ENCODE results near the gene STX12. TPM values are rescaled to one million over a fixed set of nuclear protein-coding genes. Genes with fewer than 3 reads are reported as not detected.

Gene STX12
- total RNA-seq, 4 donors from 2014 or later: 58.7 to 115 (median 69.8) TPM

- intact Hi-C loops (cut with DNase I; ENCODE audit: low total_unique reads): no loop called here
- 0 to 1% methylated on average over 39 to 52 of the region's 60 CpGs for WGBS, 2 donors
- peak; percentile 90 to 97 for DNase-seq (ENCODE audit: low spot score in 2 of 2)
- TF ChIP-seq, protein P1, sequence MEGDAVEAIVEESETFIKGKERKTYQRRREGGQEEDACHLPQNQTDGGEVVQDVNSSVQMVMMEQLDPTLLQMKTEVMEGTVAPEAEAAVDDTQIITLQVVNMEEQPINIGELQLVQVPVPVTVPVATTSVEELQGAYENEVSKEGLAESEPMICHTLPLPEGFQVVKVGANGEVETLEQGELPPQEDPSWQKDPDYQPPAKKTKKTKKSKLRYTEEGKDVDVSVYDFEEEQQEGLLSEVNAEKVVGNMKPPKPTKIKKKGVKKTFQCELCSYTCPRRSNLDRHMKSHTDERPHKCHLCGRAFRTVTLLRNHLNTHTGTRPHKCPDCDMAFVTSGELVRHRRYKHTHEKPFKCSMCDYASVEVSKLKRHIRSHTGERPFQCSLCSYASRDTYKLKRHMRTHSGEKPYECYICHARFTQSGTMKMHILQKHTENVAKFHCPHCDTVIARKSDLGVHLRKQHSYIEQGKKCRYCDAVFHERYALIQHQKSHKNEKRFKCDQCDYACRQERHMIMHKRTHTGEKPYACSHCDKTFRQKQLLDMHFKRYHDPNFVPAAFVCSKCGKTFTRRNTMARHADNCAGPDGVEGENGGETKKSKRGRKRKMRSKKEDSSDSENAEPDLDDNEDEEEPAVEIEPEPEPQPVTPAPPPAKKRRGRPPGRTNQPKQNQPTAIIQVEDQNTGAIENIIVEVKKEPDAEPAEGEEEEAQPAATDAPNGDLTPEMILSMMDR (IDR thresholded peaks at IDR 0.05): no peak
- peak in 1 of 2 donors; percentile 35 for TF ChIP-seq POLR2A (IDR thresholded peaks at IDR 0.05)
- peak within 1 kb of the TSS; percentile 96 for H3K4me3 ChIP-seq (ENCODE audit: low read depth, poor library complexity, severe bottlenecking)
Measured at GRCh38 chr1:27830621-27831440, 57.8 kb downstream of the STX12 start, which contains the start of gene PPP1R8. Gene PPP1R8, plus strand, starts transcription at chr1:27830782. Its CDS starts 54 bp downstream, at chr1:27830836.

GRCh38 chr1:27831568-27832410, 58.8 kb downstream of the STX12 start:
- DNase-seq (ENCODE audit: low spot score in 2 of 2): no peak
- intact Hi-C loops (cut with DNase I; ENCODE audit: low total_unique reads): no loop called here
- TF ChIP-seq POLR2A (IDR thresholded peaks at IDR 0.05): no peak
- TF ChIP-seq, protein P1 (IDR thresholded peaks at IDR 0.05): no peak
- 45 to 54% methylated on average over 10 of the region's 10 CpGs for WGBS, 2 donors
- H3K4me3 ChIP-seq (ENCODE audit: low read depth, poor library complexity, severe bottlenecking): peak overlapping the region; percentile 96

- no peak for DNase-seq (ENCODE audit: low spot score in 2 of 2)
- intact Hi-C loops (cut with DNase I; ENCODE audit: low total_unique reads): no loop called here
- 57 to 67% methylated on average over 2 of the region's 2 CpGs for WGBS, 2 donors
- H3K4me3 ChIP-seq (ENCODE audit: low read depth, poor library complexity, severe bottlenecking): no peak overlapping the region
- TF ChIP-seq POLR2A (IDR thresholded peaks at IDR 0.05): no peak
- TF ChIP-seq, protein P1 (IDR thresholded peaks at IDR 0.05): no peak
Measured at GRCh38 chr1:27832762-27833161, 59.7 kb downstream of the STX12 start.

GRCh38 chr1:27833470-27833869, 60.5 kb downstream of the STX12 start:
- WGBS, 2 donors: 90 to 91% methylated on average over 3 of the region's 3 CpGs

GRCh38 chr1:27835046-27835445, 62.0 kb downstream of the STX12 start:
- intact Hi-C loops (cut with DNase I; ENCODE audit: low total_unique reads): no loop called here
- DNase-seq (ENCODE audit: low spot score in 2 of 2): no peak
- TF ChIP-seq, protein P1 (IDR thresholded peaks at IDR 0.05): no peak
- no peak for TF ChIP-seq POLR2A (IDR thresholded peaks at IDR 0.05)
- no peak overlapping the region for H3K4me3 ChIP-seq (ENCODE audit: low read depth, poor library complexity, severe bottlenecking)

More at GRCh38 chr1:27833470-27833869, 60.5 kb downstream of the STX12 start:
- no peak for TF ChIP-seq POLR2A (IDR thresholded peaks at IDR 0.05)
- DNase-seq (ENCODE audit: low spot score in 2 of 2): no peak
- no peak overlapping the region for H3K4me3 ChIP-seq (ENCODE audit: low read depth, poor library complexity, severe bottlenecking)
- intact Hi-C loops (cut with DNase I; ENCODE audit: low total_unique reads): no loop called here

DNA sequence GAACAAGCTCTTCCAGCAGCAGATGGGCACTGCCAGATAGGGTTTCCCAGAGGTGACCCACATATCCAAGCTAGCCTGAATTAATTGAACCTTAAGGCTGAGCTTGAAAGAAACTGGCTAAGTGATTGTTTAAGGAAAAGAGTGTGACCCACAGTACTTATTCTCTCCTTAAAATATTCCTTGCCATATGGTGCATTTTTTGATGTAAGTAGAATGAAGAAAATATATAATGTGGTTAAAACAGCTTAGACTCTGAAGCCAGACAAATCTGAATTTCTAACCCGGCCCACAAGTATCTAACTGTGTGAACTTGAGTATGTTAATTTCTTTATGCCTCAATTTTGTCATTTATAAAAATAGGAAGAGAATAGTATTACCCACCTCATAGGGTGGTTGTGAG, 62.5 kb downstream of the STX12 start:
- no peak overlapping the region for H3K4me3 ChIP-seq (ENCODE audit: low read depth, poor library complexity, severe bottlenecking)
- no peak for DNase-seq (ENCODE audit: low spot score in 2 of 2)
- TF ChIP-seq, protein P1 (IDR thresholded peaks at IDR 0.05): no peak
- TF ChIP-seq POLR2A (IDR thresholded peaks at IDR 0.05): no peak
- WGBS, 2 donors: 83 to 100% methylated on average over 1 of the region's 1 CpG
- intact Hi-C loops (cut with DNase I; ENCODE audit: low total_unique reads): no loop called here

Data from lower leg skin (tissue), 4 donors.